Activated gamma-delta T cell treated with Interleukin-2 at 50 U/mL for 16 hours (primary cell): ENCODE results near the gene VPS35.

Experiments used
- DNase-seq: peaks from one replicate; pipeline ENCODE4 v3.0.0-alpha.2; 2020

The VPS35 gene

DNA sequence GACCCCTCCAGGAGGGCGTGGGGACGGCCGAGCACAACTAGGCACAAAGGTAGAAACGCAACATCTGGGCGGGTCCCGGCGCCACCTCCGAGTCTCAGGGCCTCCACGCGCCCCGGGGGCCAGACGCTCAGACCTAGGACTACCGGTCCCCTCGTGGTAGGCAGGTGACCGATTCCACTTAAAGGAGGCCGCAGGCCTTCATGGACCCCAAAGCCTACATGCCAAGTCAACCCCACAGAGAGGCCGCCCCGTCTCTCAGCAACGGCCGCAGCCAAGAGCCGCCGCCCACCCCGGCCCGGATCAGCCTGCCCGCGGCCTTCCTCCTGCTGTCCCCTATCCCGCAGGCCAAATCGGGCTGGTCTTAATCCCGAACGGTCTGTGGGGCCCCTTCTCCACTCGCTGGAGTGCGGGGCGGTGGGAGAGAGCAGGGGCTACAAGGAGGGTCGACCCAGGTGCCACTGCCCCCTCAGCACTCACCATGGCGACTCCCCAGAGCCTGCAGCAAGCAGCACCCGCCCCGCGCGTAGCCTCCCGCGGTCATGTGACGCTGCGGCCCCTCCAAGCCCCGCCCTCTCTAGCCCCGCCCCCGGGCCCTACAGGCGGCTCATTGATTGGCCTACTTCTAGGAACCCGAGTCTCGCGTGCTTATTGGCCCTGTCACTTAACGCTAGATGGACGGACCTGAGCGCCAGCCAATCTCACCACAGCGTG is at the start of gene VPS35:
VPS35 (minus strand) TSS at position 525 of the 711 bp plus-strand sequence; CDS start at position 480, 45 bp downstream.
- peak; percentile 100 for DNase-seq

DNA sequence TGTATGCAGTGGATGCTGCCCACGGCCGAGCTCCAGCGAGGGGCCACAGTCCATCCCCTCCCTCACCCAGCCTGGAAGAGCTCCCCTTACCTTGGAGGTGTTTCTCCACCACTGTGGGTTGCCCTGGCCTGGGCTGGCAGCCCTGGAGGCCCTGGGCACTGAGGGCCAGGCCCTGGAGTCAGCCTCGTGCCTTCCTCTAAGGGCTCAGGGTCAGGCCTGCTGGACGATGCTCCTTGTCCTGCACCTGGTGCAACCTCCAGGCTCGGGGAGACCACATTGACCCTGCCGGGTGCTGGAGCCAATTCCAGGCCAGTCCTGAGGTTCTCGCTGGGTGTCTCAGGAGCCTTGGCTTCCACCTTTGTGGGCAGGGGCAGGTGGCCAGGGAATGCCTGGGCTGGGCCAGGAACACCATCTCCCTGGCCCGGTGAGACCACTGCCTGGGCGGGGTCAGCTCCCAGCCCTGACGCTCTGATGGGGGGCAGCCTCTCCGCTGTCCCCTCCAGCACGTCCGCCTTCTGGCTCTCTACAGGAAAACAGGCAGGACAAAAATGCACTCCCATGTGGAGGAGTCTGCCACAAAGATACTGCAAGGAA is 48.7 kb upstream of the VPS35 start:
- no peak for DNase-seq

DNA sequence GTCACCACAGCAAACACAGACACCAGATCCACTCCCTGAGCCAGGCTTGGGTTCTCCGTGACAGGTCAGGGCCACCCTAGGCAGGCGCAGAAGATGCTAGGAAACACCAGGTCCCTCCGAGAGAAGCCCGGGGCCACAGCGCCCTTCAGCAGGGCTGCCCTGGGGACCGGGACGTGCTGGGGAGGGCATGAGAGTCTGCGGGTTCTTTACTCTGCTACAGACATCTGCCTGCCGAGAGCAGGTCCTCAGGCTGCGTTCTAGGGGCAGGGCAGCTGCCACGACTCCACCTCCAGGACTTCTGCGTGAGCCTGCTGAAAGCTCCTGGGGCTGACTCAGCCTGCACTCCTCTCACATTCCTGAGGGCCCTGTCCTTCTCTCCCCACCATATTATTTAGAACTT is 47.7 kb upstream of the VPS35 start:
- no peak for DNase-seq

DNA sequence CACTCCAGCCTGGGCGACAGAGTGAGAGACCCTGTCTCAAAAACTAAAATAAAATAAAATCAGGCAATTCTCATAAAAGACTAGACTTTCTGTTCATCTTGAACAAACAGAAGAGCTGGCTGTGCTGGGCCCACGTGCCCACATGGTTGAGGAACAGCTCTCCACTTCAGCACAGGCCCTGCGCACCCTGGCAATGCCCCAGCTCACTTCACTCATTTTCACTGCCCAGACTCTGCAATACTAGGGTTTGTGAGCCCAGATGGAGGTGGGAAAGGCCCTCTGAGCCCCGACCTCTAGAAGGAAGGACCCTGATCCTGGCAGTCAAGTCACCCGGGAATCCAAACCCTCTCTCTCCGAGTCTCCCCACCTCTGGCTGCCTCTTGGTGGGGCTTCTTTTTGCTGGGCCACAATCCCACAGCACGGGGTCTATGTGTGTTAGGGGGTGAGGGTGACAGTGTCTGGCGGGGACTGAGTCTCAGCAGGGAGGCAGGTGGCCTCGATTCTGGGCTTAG is 44.4 kb upstream of the VPS35 start:
- no peak for DNase-seq

DNA sequence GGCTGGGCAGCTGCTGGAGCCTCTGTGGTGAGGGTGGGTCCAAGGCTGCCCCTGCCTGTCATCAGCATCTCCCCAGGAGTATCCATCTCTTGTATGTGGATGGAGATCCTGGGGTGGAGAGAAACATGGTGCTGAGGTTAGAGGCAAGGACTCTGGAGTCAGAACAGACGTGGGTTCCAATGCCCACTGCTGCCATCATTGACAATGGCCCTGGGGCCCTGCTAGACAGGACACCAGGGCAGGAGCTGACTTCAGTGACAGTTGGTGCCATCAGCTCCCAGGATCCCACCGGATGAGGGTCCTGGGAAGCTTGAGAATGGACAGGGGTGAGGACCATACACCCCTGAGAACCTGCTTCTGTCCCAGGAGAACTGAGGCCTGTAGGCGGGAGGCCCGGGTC is 43.6 kb upstream of the VPS35 start:
- no peak for DNase-seq

DNA sequence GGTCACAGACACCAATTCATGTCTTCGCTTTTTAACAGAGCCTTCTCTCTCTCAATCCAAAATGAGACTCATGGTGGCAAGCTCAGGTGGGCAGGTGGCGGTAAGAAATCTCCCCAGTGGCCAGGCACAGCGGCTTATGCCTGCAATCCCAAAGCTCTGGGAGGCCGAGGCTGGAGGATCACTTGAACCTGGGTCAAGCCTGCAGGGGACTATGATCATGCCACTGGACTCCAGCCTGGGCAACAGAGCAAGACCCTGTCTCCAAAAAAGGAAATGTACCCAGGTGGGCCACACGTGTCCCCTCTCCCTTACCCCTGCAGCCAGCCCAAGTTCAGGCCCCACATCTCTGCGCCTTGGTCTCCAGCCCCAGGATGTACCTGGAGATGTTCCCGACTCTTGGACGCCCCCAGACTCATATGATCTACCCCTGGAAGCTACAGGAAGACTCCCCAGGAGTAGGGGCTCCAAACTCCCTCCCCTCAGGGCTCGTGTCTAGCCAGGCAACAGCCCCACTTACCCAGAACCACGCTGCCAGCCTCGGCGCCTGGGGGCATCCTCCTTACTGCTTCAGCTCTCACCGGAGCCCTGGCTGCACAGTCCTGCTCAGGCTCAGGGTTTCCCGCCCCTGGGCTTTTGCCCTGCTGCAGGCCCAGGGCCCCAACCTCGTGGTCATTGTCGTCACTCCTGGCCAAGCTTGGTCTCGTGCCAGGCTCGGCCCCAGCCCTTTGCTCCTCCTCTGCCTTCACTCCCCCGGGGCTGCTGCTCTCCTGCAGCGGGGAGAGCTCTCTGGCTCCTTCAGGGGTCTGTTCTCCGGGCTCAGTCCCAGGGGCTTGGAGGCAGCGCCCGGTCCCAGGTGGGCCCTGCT is 42.9 kb upstream of the VPS35 start:
- no peak for DNase-seq

DNA sequence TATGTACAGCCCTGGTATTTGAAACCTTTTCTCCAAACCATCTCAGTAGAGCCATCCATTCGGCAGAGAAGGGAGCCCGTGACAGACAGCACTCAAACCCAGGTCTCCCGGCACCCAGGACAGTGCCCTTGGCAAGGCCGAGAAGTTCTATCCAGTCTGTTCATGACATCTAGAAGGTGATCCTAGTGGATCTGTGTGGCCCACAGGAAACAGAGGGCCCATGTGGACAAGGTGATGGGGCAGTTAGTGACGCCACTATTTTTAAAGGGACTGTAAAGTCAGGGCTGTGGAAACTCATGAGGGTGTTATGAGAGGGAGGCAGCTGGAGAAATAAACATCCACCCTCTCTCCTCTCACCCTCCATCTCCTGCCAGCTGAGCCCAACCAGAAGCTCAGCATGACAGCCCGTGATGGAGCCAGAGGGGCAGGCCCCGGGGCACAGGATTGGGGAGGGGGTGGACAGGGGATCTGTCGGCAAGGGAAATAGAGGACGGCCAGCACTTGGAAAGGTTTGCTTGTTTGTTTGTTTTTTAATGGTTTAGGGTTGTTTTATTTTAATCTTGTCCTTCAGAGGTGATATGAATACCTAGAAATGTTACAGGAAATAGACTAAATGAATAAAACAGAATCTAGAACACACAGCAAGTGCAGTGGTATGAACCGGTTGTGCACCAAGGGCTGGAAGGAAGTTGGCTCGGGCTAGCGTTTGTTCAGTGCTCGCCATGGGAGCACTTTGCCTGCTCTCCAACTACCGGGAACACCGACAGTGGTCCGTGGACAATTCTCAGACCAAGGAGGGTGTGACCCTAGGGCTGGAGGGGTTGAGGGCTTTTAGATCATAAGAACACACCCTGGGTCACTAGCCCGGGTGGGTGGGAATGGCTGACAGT is 42.1 kb upstream of the VPS35 start:
- no peak for DNase-seq

DNA sequence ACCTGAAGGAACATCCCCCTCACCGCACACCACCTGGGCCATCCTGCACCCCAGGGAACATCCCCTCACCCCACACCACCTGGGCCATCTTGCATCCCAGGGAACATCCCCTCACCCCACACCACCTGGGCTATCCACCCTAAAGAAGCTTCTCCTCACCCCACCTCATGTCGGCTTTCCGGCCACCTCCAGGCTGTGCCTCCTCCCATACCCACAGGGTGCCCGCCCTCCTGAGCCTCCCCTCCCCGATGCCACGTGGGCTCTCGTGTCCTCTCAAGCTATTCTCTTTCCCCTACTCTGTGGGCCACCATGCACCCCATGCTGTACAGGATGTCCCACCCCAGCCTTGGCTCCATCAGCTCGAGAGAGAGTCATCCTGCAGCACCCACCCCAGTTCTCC is 41.1 kb upstream of the VPS35 start:
- DNase-seq: no peak

DNA sequence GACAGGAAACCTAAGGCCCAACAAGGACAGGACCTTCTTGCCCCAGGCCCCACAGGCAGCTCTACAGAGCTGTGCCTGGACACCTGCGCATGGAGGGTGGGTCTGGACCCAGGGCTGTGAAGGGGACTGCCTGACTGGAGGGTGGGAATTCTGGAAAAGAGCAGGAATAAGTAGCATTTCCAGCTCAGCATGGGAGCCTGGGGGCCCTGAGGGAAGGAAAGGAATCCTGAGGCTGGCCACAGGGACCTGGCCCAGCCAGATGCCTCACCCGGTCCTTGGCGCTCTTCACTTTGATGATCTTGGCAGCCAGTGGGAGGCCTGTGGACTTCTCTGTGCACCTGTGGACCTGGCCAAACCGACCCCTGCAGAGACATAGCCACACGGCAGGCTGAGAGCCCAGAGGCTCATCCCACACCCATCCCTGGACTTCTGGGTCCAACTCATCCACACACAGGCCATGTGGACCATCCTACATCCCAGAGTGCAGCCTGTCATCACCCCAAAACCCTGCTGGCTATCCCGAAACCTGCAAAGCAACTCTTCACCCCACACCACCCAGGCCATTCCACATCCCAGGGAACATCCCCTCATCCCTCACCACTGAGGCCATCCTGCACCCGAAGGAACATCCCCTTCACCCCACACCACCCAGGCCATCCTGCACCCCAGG is 40.5 kb upstream of the VPS35 start:
- no peak for DNase-seq

DNA sequence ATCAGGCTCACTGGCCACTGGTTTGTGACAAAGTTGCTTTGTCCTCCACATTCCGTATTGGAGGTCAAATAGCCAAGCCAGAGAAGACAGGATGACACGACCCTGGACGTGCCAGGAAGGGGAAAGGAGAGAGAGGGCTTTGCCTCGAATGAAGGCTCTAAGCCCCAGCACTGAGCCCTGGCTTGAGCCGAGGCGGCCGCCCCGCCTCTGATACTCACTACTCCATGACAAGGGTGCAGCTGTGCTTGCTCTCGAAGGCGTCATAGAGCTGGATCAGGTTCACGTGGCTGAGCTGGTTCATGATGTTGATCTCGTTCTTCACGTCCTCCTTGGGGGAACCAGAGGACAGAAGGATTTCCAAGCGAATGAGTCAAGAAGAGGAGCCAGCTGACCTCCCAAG is 39.8 kb upstream of the VPS35 start:
- DNase-seq: no peak

DNA sequence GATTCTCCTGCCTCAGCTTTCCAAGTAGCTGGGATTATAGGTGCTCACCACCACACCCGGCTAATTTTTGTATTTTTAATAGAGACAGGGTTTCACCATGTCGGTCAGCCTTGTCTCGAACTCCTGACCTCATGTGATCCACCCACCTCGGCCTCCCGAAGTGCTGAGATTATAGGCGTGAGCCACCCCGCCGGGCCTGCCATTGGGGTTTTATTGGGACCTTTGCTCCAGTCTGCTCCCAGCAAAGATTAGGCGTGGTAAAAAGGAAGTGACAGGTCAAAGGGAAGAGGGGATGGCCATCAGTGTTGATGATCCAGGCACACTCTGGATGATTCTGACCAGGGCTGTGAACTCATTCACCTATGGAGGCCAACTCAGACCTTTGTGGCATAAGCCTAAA is 38.7 kb upstream of the VPS35 start:
- DNase-seq: no peak

DNA sequence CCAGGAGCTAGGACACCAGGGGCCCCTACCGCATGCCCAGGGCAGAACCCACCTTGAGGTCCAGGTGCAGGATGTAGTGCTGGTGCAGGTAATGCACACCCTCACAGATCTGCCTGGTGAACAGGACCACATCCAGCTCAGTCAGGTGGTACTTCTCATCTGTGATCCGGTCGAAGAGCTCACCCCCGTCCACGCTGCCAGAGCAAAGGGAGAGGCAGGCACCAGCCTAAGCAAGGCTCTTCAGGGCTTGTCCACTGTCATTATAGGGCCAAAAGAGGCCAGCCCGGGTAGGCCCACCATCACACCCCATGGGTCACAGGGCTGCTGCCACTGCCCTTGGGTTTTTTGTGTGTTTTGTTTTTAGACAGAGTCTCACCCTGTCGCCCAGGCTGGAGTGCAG is 38.2 kb upstream of the VPS35 start:
- DNase-seq: no peak

DNA sequence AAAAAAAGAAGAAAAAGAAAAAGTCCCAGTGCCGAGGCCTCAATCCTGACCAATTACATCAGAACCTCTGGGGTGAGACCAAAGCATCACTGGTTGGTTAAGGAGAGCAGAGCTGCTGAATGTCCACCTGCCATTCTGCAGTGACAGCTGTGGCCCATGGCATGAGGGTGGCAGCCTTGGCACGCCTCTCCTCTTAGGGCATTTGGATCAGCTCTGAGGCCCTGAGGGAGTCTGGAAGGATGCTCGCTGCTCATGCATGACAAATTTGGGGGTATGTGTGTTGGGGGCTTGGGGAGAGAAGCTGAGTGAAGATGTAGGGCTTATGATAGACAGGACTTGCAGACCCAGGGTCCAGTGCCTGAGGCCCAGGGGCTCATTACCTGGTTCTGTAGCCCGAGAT is 32.9 kb upstream of the VPS35 start:
- no peak for DNase-seq

DNA sequence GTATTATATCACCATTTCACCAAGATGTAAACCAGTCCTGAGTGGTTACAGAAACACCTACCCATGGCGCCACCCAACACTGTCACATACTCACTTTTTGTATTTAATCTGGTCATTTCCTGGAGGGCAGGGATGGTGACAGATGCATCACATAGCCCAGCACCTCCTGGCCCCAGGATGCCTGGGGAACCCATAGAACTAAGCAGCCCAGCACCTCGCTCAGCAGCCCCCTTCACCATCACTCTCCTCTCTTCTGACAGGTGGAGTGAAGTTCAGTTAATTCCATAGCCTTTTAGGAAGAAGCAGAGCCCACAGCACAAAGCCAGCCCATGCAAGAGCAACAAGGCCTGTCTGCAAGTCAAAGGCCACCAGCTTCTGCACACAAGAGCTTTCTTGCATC is 31.6 kb upstream of the VPS35 start:
- DNase-seq: no peak

DNA sequence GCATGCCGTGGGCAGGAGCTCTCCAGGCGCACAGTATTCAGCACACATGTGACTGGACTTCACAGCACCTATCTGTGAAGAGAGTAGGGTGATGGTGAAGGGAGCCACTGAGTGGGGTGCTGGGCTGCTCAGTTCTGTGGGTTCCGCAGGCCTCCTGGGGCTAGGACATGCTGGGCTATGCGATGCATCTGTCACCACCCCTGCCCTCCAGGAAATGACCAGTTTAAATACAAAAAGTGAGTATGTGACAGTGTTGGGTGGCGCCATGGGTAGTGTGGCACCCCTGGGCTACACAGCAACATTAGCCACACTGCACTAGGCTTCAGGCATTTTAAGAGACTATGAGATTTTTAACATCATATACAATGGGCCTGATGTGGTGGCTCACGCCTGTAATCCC is 30.6 kb upstream of the VPS35 start:
- no peak for DNase-seq

DNA sequence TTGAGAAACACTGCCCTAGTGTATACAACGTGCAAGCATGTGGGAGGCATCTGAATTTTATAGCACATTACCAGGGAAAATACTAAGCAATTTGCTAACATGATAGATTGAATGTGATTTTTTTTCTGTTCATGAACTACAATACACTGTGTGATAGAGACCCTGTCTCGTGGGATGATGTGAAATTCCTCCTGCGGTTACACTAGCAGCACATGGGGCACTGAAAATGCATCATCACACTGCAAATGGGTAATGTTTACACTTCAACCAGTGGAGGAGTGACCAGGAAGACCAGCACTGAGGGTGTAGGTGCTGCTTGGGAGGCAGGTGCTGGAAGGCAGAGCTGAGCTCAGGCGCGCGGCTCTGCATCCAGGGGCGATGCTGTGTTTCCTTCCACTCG is 29.2 kb upstream of the VPS35 start:
- no peak for DNase-seq

DNA sequence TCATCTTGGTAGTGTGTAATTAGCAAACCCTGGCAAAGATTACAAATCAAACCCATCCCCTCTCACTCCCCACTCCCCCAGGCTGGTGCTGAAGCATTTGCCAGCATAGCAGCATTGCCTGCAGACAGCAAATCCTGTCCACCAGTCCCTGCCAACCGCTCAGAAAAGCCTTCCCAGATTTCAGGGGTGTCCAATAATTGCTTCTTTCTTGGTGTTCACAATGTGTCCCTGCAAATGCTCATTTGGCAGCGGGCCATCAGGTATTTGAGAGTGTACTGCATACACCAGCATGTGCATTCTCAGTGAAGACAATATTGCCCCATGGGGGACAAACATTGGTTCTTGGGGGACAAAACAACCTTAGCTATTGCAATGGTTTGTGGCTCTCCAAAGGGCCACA is 28.7 kb upstream of the VPS35 start:
- no peak for DNase-seq

DNA sequence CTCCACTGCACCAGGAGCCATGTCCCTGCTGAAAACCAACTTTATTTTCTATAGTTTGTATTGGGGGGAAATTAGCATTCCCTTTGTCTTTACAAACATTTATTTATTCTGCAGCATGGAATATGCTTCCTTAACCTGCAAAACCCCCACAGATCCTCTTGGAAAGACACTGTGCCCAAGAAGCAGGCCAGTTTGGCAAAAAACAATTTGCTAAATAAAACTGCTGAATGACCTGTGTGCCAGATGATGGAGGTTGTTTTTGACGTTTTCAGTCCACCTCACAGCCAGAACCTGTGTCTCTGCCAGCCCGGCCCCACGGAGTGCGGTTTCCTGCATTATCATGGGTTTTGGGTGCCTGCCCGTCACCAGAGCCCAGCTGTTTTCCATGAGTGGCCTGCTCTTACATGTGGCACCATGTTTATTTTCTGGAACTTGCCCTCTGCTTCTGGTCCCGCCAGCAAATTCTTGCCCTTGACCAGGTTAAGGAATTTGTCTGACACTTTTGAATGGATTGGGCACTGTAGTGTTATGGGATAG is 26.9 kb upstream of the VPS35 start:
- DNase-seq: no peak

DNA sequence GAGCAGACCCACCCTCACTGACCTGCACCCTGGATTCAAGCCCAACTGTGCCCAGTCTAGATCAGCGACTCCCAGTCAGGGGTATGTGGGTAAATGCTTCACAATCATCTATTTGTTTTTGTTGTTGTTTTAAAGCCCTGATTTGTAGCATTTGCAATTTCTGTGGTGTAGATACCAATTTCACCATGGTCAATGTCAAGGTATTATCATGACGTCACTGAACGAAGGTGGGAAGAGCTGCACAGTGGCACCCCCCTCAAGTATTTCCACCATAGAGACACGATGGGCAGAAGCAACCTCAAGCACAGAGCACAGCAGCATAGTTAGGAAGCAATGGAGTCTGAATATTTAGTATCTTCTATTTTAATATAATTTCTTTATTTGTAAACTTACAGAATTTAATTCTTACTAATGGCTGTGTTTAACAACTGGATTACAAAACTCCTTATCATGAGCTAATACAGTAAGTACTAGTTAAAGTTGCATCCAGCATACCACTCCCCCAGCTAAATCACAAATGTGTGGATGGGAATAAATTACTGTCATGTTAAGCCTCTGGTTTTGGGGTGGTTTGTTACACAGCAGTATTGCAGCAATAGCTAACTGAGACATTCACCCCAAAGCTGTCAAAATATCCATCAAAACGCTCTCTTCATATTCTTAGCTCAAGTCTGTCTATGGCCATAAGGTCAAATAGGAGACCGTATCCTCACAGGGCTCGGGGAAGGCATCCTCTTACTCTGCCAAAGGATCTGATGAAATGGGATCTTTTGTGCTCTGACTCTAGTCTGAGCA is 26.0 kb upstream of the VPS35 start:
- no peak for DNase-seq

DNA sequence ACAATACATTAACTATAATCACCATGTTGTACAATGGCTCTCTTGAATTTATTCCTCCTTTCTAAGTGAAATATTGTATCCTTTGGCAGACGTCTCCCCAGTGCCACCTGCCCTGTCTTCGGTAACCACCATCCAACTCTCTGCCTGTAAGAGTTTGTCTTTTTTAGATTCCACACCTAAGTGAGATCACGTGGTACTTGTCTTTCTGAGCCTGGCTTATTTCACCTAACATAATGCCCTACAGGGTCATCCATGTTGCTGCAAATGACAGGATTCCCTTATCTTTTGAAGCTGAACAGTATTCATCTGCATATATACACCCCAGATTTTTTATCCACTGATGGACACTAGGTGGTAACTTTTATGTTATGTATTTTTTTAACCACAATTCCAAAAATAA is 24.7 kb upstream of the VPS35 start:
- no peak for DNase-seq

DNA sequence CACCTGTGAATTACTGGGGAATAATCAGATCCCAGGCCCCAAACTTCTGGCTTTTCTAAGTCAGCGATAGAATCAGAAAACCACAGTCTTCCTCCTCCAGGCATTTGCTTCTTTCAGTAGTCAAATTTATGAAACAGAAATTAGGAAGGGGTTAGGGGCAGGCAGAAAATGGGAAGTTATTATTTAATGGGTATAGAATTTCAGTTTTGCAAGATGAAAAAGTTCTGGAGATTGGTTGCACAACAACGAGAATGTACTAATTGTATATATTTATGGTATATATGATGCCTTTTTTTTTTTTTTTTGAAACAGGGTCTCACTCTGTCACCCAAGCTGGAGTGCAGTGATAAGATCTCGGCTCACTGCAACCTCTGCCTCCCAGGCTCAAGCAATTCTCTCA is 23.9 kb upstream of the VPS35 start:
- DNase-seq: no peak
